ENCODE measurements around the gene SLC38A10.

SLC38A10 gene

GRCh38 chr17:81331527-81332043 is 36.5 kb upstream of the SLC38A10 start:
- DNase-seq (ENCODE audit: low spot score) = peak; percentile 22

GRCh38 chr17:81330884-81331245 is 35.8 kb upstream of the SLC38A10 start:
- no peak for DNase-seq (ENCODE audit: low spot score)

- DNase-seq (ENCODE audit: low spot score) = no peak
These were observed 35.1 kb upstream of the SLC38A10 start for GRCh38 chr17:81329927-81330883.

GRCh38 chr17:81328978-81329926 is 34.1 kb upstream of the SLC38A10 start:
- DNase-seq (ENCODE audit: low spot score) = no peak

- DNase-seq (ENCODE audit: low spot score) = no peak
These were observed 33.4 kb upstream of the SLC38A10 start for GRCh38 chr17:81328489-81328888.

- DNase-seq (ENCODE audit: low spot score) = no peak
These were observed 30.7 kb upstream of the SLC38A10 start for GRCh38 chr17:81325714-81326358.

- DNase-seq (ENCODE audit: low spot score) = no peak
These were observed 30.0 kb upstream of the SLC38A10 start for GRCh38 chr17:81324851-81325713.

GRCh38 chr17:81324177-81324850 is 29.2 kb upstream of the SLC38A10 start:
- DNase-seq (ENCODE audit: low spot score) = no peak

- DNase-seq (ENCODE audit: low spot score) = no peak
These were observed 28.3 kb upstream of the SLC38A10 start for GRCh38 chr17:81323411-81323868.

GRCh38 chr17:81323083-81323369 is 27.9 kb upstream of the SLC38A10 start:
- DNase-seq (ENCODE audit: low spot score) = no peak

- peak; percentile 78 for DNase-seq (ENCODE audit: low spot score)
These were observed 27.4 kb upstream of the SLC38A10 start for GRCh38 chr17:81322271-81323082.

GRCh38 chr17:81317961-81318605 is 23.0 kb upstream of the SLC38A10 start:
- DNase-seq (ENCODE audit: low spot score) = no peak

- DNase-seq (ENCODE audit: low spot score) = no peak
These were observed 22.4 kb upstream of the SLC38A10 start for GRCh38 chr17:81317530-81317821.

- no peak for DNase-seq (ENCODE audit: low spot score)
These were observed 20.8 kb upstream of the SLC38A10 start for GRCh38 chr17:81315885-81316391.

GRCh38 chr17:81315129-81315884 is 20.2 kb upstream of the SLC38A10 start:
- DNase-seq (ENCODE audit: low spot score) = no peak

- DNase-seq (ENCODE audit: low spot score) = no peak
These were observed 19.4 kb upstream of the SLC38A10 start for GRCh38 chr17:81314398-81315081.

GRCh38 chr17:81313776-81314397 is 18.8 kb upstream of the SLC38A10 start:
- DNase-seq (ENCODE audit: low spot score) = no peak

All from NAMALWA (cell line).